Uterus (tissue), 2 donors: Measurements from ENCODE around the gene PSMC3IP.

Experiments
- POLR2A ChIP-seq, 2 donors: fragments of 450-650 bp; IDR thresholded peaks; one replicate each; pipeline ENCODE4 v1.6.1; 2016; ENCODE audit warnings: antibody characterized with exemption in 2 of 2, mild to moderate bottlenecking in 1 of 2, moderate library complexity in 1 of 2
- TF ChIP-seq, protein P1 (sequence below), 4 experiments: fragments of 200-600 bp in 2 of 4; fragments of 450-650 bp in 2 of 4; sonication (generic) in 2 of 4; IDR thresholded peaks; one replicate each; pipeline ENCODE4 v1.5.1; 2016 to 2019; ENCODE audit warnings: antibody characterized with exemption in 4 of 4, mild to moderate bottlenecking in 2 of 4, moderate library complexity in 1 of 4

DNA sequence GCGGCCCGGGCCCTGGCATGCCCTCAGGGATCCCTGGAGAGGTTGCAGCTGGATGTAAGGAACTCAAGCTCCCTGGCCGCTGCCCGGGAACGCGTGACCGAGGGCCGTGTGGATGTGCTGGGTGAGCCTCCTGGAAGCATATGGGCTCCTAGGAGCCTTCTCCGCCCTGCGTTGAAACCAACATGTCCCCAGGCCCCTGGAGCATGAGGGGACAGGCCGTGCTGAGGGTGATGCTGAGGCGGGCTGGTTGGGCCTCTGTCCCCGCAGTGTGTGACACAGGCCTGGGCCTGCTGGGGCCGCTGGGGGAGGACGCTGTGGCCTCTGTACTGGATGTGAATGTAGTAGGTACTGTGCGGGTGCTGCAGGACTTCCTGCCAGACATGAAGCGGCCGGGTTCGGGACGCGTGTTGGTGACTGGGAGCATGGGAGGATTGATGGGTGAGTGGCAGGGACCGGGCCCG, 30.5 kb downstream of the PSMC3IP start:
- TF ChIP-seq, protein P1, sequence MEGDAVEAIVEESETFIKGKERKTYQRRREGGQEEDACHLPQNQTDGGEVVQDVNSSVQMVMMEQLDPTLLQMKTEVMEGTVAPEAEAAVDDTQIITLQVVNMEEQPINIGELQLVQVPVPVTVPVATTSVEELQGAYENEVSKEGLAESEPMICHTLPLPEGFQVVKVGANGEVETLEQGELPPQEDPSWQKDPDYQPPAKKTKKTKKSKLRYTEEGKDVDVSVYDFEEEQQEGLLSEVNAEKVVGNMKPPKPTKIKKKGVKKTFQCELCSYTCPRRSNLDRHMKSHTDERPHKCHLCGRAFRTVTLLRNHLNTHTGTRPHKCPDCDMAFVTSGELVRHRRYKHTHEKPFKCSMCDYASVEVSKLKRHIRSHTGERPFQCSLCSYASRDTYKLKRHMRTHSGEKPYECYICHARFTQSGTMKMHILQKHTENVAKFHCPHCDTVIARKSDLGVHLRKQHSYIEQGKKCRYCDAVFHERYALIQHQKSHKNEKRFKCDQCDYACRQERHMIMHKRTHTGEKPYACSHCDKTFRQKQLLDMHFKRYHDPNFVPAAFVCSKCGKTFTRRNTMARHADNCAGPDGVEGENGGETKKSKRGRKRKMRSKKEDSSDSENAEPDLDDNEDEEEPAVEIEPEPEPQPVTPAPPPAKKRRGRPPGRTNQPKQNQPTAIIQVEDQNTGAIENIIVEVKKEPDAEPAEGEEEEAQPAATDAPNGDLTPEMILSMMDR (IDR thresholded peaks at IDR 0.05) = no peak
- no peak for TF ChIP-seq POLR2A (IDR thresholded peaks at IDR 0.05)
